Brain microvascular endothelial cell (primary cell): ENCODE data around the gene TSC22D1.

ENCODE experiments used
- DNase-seq: peaks from one replicate; pipeline ENCODE4 v3.0.0-alpha.2; 2020
- H3K27ac ChIP-seq: fragments of 250-450 bp; sonication (Bioruptor Pico); 2 replicates; pipeline ENCODE4 v1.5.1; 2020; ENCODE audit warnings: mild to moderate bottlenecking, moderate library complexity
- H3K27me3 ChIP-seq: fragments of 250-450 bp; sonication (Bioruptor Pico); replicated peaks from 2 replicates; pipeline ENCODE4 v1.5.1; 2020; ENCODE audit warnings: mild to moderate bottlenecking
- H3K36me3 ChIP-seq: fragments of 250-450 bp; sonication (Bioruptor Pico); replicated peaks from 2 replicates; pipeline ENCODE4 v1.5.1; 2020; ENCODE audit warnings: mild to moderate bottlenecking
- H3K4me3 ChIP-seq: 2 replicates; pipeline ENCODE4 v1.5.1; 2011; ENCODE audit warnings: low read depth, mild to moderate bottlenecking, control low read depth, low read length, moderate library complexity
- in situ Hi-C: cut with HindIII; loops from 2 replicates; pipeline ENCODE4 v1.10.0; 2017; ENCODE audit warnings: low sequenced_read_pairs, low pct_ligation_motif_present
- TF ChIP-seq, protein P1 (sequence below): IDR thresholded peaks from 2 replicates; pipeline ENCODE4 v1.5.1; 2011; ENCODE audit warnings: low read depth, mild to moderate bottlenecking, moderate library complexity, low read length, control low read depth, inconsistent platforms; ENCODE audit errors: missing control alignments

Gene TSC22D1

GRCh38 chr13:44404261-44405132 is 171.6 kb downstream of the TSC22D1 start:
- no peak for DNase-seq
- Histone ChIP-seq H3K36me3 (no peaks in the 10 kb centered on the region), H3K27me3 (no peaks in the 10 kb centered on the region), H3K4me3 (no peak overlapping the region), H3K27ac (no peak overlapping the region)
- in situ Hi-C loops: no loop called here
- TF ChIP-seq, protein P1, sequence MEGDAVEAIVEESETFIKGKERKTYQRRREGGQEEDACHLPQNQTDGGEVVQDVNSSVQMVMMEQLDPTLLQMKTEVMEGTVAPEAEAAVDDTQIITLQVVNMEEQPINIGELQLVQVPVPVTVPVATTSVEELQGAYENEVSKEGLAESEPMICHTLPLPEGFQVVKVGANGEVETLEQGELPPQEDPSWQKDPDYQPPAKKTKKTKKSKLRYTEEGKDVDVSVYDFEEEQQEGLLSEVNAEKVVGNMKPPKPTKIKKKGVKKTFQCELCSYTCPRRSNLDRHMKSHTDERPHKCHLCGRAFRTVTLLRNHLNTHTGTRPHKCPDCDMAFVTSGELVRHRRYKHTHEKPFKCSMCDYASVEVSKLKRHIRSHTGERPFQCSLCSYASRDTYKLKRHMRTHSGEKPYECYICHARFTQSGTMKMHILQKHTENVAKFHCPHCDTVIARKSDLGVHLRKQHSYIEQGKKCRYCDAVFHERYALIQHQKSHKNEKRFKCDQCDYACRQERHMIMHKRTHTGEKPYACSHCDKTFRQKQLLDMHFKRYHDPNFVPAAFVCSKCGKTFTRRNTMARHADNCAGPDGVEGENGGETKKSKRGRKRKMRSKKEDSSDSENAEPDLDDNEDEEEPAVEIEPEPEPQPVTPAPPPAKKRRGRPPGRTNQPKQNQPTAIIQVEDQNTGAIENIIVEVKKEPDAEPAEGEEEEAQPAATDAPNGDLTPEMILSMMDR: no peak

DNA sequence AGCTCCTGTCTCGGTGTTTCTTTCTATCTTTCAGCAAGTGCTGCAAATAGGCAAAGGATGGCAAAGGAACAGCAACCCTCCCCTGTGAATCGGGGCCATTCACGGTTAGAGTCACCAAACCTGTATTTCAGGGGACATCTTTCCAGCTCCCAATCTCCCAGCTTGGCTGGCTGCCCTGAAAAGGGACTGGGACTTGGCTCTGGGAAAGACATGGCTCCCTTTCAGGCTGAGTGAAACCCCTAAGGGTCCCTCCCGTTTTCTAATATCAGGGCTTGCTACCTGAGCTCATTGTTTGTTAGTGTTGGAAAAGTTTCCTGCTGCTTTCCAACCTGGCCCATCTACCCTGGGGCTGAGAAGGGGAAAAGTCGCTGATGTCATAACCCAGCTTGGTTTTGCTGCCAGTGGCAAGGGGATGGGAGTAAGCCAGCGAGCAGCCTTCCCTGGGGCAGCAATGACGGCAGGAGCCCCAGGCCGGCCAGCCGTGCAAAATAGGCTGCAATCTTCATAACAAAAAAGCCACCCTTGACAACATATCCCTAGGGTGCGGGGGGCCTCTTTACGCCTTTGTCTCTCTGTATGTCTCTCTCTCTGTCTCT is 172.6 kb downstream of the TSC22D1 start:
- Histone ChIP-seq H3K27me3 (no peaks in the 10 kb centered on the region), H3K4me3 (no peak overlapping the region), H3K27ac (no peak overlapping the region), H3K36me3 (no peaks in the 10 kb centered on the region)
- DNase-seq: no peak
- TF ChIP-seq, protein P1: no peak
- in situ Hi-C loops: no loop called here

DNA sequence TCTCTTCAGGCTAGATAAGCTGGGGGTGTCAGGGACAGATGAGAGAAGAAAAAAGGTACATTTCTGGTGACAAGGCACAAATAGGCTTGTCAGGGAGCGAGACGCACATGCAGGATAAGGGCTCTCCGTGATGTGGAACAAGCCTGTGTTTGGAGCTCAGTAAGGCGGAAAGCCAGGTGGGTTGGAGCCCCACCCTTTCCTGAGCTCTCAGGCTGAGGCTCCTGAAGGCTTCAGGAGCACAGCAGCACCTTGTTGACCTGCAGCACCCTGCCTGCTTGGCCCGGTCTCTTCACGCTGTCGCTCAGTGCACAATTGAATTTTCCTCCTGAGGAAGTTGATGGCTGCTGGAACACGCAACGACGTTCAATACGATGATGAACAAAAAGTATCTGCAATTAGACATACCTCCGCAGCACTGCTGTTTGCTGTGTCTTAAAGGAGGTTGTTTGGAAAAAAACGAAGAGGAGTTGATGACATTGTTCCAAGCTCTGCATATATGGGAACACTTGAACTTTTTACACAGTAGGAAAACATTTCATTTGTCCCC is 173.2 kb downstream of the TSC22D1 start:
- Histone ChIP-seq H3K36me3 (no peaks in the 10 kb centered on the region), H3K4me3 (no peak overlapping the region), H3K27me3 (no peaks in the 10 kb centered on the region), H3K27ac (no peak overlapping the region)
- TF ChIP-seq, protein P1: no peak
- DNase-seq: no peak
- in situ Hi-C loops: no loop called here

DNA sequence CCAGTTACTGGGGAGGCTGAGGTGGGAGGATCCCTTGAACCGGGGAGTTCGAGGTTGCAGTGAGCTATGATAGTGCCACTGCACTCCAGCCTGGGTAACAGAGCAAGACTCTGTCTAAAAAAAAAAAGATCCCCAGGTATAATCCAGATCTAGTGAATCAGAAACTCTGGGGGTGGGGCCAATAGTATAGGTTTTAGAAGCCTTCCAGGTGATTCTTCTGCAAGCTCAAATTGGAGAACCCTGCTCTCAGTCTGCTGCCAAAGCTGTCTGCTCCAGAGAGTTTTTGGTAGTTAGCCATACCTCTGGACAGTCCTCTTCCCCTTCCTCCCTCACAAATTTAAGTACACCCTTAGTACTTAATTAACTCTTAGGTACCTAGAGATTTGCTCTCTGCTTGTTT is 174.6 kb downstream of the TSC22D1 start:
- Histone ChIP-seq H3K27ac (no peak overlapping the region), H3K27me3 (no peaks in the 10 kb centered on the region), H3K36me3 (no peaks in the 10 kb centered on the region), H3K4me3 (no peak overlapping the region)
- DNase-seq: no peak
- TF ChIP-seq, protein P1: no peak
- in situ Hi-C loops: no loop called here

- H3K4me3 ChIP-seq: no peak overlapping the region
- H3K27me3 ChIP-seq: no peaks in the 10 kb centered on the region
- in situ Hi-C loops: no loop called here
- TF ChIP-seq, protein P1: no peak
- no peak overlapping the region for H3K27ac ChIP-seq
- H3K36me3 ChIP-seq: no peaks in the 10 kb centered on the region
- DNase-seq: no peak
These were observed 175.4 kb downstream of the TSC22D1 start for GRCh38 chr13:44400736-44401135.
